B cell (primary cell): ENCODE measurements around the gene GARIN5A. TPM values are rescaled to one million over a fixed set of nuclear protein-coding genes. Genes with fewer than 3 reads are reported as not detected.

Source experiments
- ATAC-seq: fragments of 200-7000 bp; cut with Tn5 transposase; one replicate; pipeline ENCODE4 v1.10.0; 2021; ENCODE audit warnings: low read depth, mild to moderate bottlenecking, moderate number of reproducible peaks, moderate library complexity
- CTCF ChIA-PET: fragments of 350-600 bp; sonication (Branson Sonifier 250); formaldehyde crosslinking; loops from one replicate; lab custom pipeline; 2021; ENCODE audit warnings: antibody characterized with exemption, inconsistent platforms; lab: Charles Lee
- POLR2A ChIA-PET: fragments of 350-600 bp; sonication (Branson Sonifier 250); formaldehyde crosslinking; loops from one replicate; lab custom pipeline; 2021; ENCODE audit warnings: antibody characterized with exemption; lab: Charles Lee
- DNase-seq: peaks from one replicate; pipeline ENCODE4 v3.0.0; 2013
- H2AFZ ChIP-seq: 2 replicates; pipeline ENCODE4 v1.6.1; 2012; ENCODE audit warnings: mild to moderate bottlenecking, low read depth, low read length; ENCODE audit not compliant: insufficient read depth, poor library complexity, severe bottlenecking
- H3K27ac ChIP-seq, 2 donors: 1 replicate in 1 of 2; 2 replicates in 1 of 2; pipeline ENCODE4 v1.5.1; 2012 to 2013; ENCODE audit warnings: low read length in 2 of 2, mild to moderate bottlenecking in 2 of 2, moderate library complexity in 1 of 2
- H3K27me3 ChIP-seq, 4 experiments: fragments of 200-600 bp in 1 of 4; sonication (generic) in 1 of 4; replicated peaks in 1 of 4; 1 replicate in 2 of 4; 2 replicates in 2 of 4; pipeline versions ENCODE4 v1.6.1 to v1.7.0; 2013 to 2016; ENCODE audit warnings: low read length in 3 of 4, mild to moderate bottlenecking in 2 of 4, mixed read lengths in 1 of 4, moderate library complexity in 1 of 4; ENCODE audit not compliant: insufficient read depth in 4 of 4, control insufficient read depth in 3 of 4; ENCODE audit errors: control extremely low read depth in 1 of 4
- H3K36me3 ChIP-seq, 2 experiments: replicated peaks in 1 of 2; 1 replicate in 1 of 2; 2 replicates in 1 of 2; pipeline versions ENCODE4 v1.6.1 to v1.7.1; 2013; ENCODE audit warnings: low read length in 1 of 2; ENCODE audit not compliant: insufficient read depth in 2 of 2, control insufficient read depth in 1 of 2; ENCODE audit errors: control extremely low read depth in 1 of 2, extremely low read depth in 1 of 2
- H3K4me1 ChIP-seq, 2 donors: fragments of 200-600 bp in 1 of 2; sonication (generic) in 1 of 2; 1 replicate in 1 of 2; 2 replicates in 1 of 2; pipeline versions ENCODE4 v1.5.1 to v1.6.1; 2013 to 2017; ENCODE audit warnings: low read length in 2 of 2; ENCODE audit not compliant: control insufficient read depth in 2 of 2, insufficient read depth in 2 of 2
- H3K4me2 ChIP-seq: replicated peaks from 2 replicates; pipeline ENCODE3; 2012; ENCODE audit warnings: mild to moderate bottlenecking, low read depth, low read length; ENCODE audit not compliant: poor library complexity, severe bottlenecking
- H3K4me3 ChIP-seq, 5 experiments: fragments of 200-600 bp in 1 of 5; sonication (generic) in 1 of 5; 1 replicate in 3 of 5; 2 replicates in 2 of 5; pipeline versions ENCODE4 v1.5.1 to v1.7.0; 2011 to 2016; ENCODE audit warnings: low read length in 4 of 5, mild to moderate bottlenecking in 4 of 5, low read depth in 2 of 5, control low read depth in 1 of 5, moderate library complexity in 1 of 5; ENCODE audit not compliant: insufficient read depth in 1 of 5; ENCODE audit errors: control extremely low read depth in 1 of 5, extremely low read depth in 1 of 5
- H3K79me2 ChIP-seq: fragments of 200-600 bp; sonication (generic); one replicate; pipeline ENCODE4 v1.6.0; 2016; ENCODE audit warnings: low read length; ENCODE audit not compliant: control insufficient read depth, insufficient read depth
- H3K9ac ChIP-seq: fragments of 200-600 bp; sonication (generic); 2 replicates; pipeline ENCODE4 v1.6.1; 2017; ENCODE audit warnings: mild to moderate bottlenecking, low read length, moderate library complexity
- H3K9me3 ChIP-seq, 3 donors: one replicate each; pipeline versions ENCODE4 v1.6.1 to v1.7.1; 2013; ENCODE audit warnings: low read length in 2 of 3; ENCODE audit not compliant: control insufficient read depth in 2 of 3, insufficient read depth in 1 of 3; ENCODE audit errors: control extremely low read depth in 1 of 3
- H4K20me1 ChIP-seq: 2 replicates; pipeline ENCODE4 v1.6.0; 2012; ENCODE audit warnings: mild to moderate bottlenecking, low read length; ENCODE audit not compliant: insufficient read depth, control insufficient read depth, poor library complexity, severe bottlenecking
- H3K27ac Mint-ChIP-seq: one replicate; pipeline ENCODE4 v1.8.0; 2021; ENCODE audit warnings: mixed read lengths
- H3K27me3 Mint-ChIP-seq: one replicate; pipeline ENCODE4 v1.8.0; 2021; ENCODE audit warnings: mixed read lengths
- H3K4me1 Mint-ChIP-seq: one replicate; pipeline ENCODE4 v1.8.0; 2021; ENCODE audit warnings: mixed read lengths
- H3K4me3 Mint-ChIP-seq: one replicate; pipeline ENCODE4 v1.8.0; 2021; ENCODE audit warnings: mixed read lengths
- H3K9me3 Mint-ChIP-seq: one replicate; pipeline ENCODE4 v1.8.0; 2022; ENCODE audit warnings: mixed read lengths; ENCODE audit not compliant: insufficient read depth
- EZH2 ChIP-seq: IDR thresholded peaks from 2 replicates; pipeline ENCODE4 v1.6.1; 2012; ENCODE audit warnings: borderline replicate concordance, low read depth, mild to moderate bottlenecking, moderate library complexity, low read length; ENCODE audit not compliant: insufficient read depth, poor library complexity, severe bottlenecking
- whole genome bisulfite sequencing: methylation state at CpG from one replicate; pipeline ENCODE4 v1.1.5; 2013; ENCODE audit warnings: missing lambda C conversion rate; ENCODE audit not compliant: insufficient coverage; 5-methylcytosine and 5-hydroxymethylcytosine counted together
- intact Hi-C: fragments of 100-400 bp; cut with micrococcal nuclease; formaldehyde crosslinking; loops from one replicate; pipeline ENCODE4 v1.10.0; 2022
- polyA plus RNA-seq: library from polyadenylated mRNA; depleted of rRNA; stranded (reverse); fragments of >200 nt; gene quantifications from 2 replicates; pipeline ENCODE4 v1.2.3, GENCODE V29; 2012
- total RNA-seq, 2 donors: library from RNA; stranded (reverse); fragments of 120-200 nt in 1 of 2; gene quantifications; 1 replicate in 1 of 2; 2 replicates in 1 of 2; pipeline versions ENCODE4 v1.2.3 to v1.2.4, GENCODE V29; 2013 to 2022
- TF ChIP-seq, protein P1 (sequence below): fragments of 200-600 bp; IDR thresholded peaks from one replicate; pipeline ENCODE4 v1.8.0; 2022; ENCODE audit warnings: antibody characterized with exemption, mild to moderate bottlenecking

Gene GARIN5A
- total and polyA plus RNA-seq, 2 donors (not counting 1 experiment from before 2014, with no cell fraction given), result 0.22 to 0.34 TPM

DNA sequence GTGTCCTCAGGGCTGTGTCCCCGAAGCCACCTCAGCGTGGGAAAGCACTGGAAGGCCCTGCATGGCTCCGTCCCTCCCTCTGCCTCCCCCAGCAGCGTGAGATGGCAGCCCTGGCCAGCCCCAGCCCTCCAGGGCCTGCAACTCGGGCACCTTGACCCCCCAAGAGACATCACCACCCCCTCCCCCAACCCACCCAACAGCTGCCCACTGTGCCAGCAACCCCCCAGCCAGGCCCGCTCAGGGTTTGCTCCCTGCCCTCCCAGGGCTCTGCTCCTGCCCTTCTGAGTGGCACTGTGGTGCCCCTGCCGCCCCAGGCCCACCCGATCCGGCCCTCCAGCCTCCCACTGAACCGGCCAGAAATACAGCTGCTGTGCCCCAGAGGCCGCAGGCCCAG lies 38.5 kb upstream of the GARIN5A start:
- Histone ChIP-seq H3K9me3 (peaks cover 0 to 11% (median 0%) of the 10 kb centered on the region in 3 donors), H4K20me1 (no peaks in the 10 kb centered on the region), H3K4me3 (no peak overlapping the region), H3K36me3 (no peaks in the 10 kb centered on the region), H3K79me2 (no peaks in the 10 kb centered on the region), H3K27ac (no peak overlapping the region), H2AFZ (no peak overlapping the region), H3K9ac (no peak overlapping the region), H3K4me2 (no peak overlapping the region), H3K4me1 (peaks cover 13 to 17% of the 10 kb centered on the region in 2 donors), H3K27me3 (peaks cover 0 to 28% (median 2%) of the 10 kb centered on the region in 4 experiments)
- Mint-ChIP-seq H3K27me3 (peaks cover 3% of the 10 kb centered on the region), H3K4me1 (peaks cover 14% of the 10 kb centered on the region), H3K27ac (no peak overlapping the region), H3K9me3 (no peaks in the 10 kb centered on the region), H3K4me3 (no peak overlapping the region)
- ATAC-seq (no peak), DNase-seq (no peak)
- CTCF ChIA-PET, result no interaction called here
- intact Hi-C loops, result no loop called here
- POLR2A ChIA-PET, result no interaction called here
- TF ChIP-seq, protein P1, sequence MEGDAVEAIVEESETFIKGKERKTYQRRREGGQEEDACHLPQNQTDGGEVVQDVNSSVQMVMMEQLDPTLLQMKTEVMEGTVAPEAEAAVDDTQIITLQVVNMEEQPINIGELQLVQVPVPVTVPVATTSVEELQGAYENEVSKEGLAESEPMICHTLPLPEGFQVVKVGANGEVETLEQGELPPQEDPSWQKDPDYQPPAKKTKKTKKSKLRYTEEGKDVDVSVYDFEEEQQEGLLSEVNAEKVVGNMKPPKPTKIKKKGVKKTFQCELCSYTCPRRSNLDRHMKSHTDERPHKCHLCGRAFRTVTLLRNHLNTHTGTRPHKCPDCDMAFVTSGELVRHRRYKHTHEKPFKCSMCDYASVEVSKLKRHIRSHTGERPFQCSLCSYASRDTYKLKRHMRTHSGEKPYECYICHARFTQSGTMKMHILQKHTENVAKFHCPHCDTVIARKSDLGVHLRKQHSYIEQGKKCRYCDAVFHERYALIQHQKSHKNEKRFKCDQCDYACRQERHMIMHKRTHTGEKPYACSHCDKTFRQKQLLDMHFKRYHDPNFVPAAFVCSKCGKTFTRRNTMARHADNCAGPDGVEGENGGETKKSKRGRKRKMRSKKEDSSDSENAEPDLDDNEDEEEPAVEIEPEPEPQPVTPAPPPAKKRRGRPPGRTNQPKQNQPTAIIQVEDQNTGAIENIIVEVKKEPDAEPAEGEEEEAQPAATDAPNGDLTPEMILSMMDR, result no peak
- TF ChIP-seq EZH2, result no peak
- 75% methylated on average over 11 of the region's 11 CpGs for WGBS

DNA sequence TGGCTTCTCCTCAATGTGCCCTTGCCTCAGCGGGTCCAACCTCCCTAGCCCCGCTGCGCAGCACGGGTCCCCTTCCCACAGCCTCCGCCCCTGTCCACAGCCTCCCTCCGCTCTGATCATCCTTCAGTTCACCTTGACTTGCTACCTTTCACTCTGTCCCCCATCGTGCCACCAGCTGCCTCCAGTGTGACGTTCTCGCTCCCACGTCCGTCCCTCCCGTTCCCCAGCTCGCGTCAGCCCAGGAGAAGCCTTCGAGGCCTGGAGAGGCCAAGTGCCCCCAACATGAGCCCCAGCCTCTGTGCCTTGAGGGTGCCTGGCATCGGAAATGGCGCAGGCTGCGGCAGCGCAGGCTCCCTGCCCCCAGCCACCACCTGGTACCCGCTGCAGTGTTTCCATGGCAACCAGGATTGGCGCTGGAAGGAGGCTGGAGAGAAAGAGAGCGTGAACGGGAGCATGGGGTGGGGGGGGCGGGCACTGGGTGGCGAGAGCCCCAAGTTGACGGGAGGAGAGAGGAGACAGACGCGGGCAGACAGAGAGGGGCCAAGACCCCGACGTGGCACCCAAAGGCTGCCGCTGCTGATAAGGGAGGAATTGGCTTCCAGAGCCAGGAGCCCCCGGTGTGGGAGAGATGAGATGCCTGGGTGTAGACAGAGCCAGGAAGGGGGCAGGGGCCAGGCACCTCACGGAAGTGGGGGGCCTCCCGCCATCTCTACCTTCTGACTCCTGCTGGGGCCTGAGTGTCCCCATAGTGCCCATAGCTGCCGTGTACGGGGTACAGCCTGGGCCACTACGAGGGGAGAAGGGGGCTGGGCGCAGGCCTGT lies 37.9 kb upstream of the GARIN5A start:
- Histone ChIP-seq H3K9me3 (peaks cover 0 to 11% (median 0%) of the 10 kb centered on the region in 3 donors), H3K27ac (no peak overlapping the region), H3K27me3 (peaks cover 0 to 28% (median 2%) of the 10 kb centered on the region in 4 experiments), H3K36me3 (no peaks in the 10 kb centered on the region), H3K4me3 (no peak overlapping the region), H2AFZ (no peak overlapping the region), H4K20me1 (no peaks in the 10 kb centered on the region), H3K9ac (no peak overlapping the region), H3K79me2 (no peaks in the 10 kb centered on the region), H3K4me2 (no peak overlapping the region), H3K4me1 (peaks cover 14 to 20% of the 10 kb centered on the region in 2 donors)
- Mint-ChIP-seq H3K4me1 (peaks cover 14% of the 10 kb centered on the region), H3K27me3 (peaks cover 3% of the 10 kb centered on the region), H3K9me3 (no peaks in the 10 kb centered on the region), H3K27ac (peak overlapping the region; percentile 56), H3K4me3 (no peak overlapping the region)
- ATAC-seq, result no peak
- WGBS, result 51% methylated on average over 37 of the region's 38 CpGs
- DNase-seq, result no peak
- TF ChIP-seq EZH2, result no peak
- TF ChIP-seq, protein P1, result no peak
- intact Hi-C loops, result no loop called here
- CTCF ChIA-PET, result no interaction called here
- POLR2A ChIA-PET, result no interaction called here
